NCI-H460 (cell line): ENCODE results near the gene DOK7. TPM values are rescaled to one million over a fixed set of nuclear protein-coding genes. Genes with fewer than 3 reads are reported as not detected.

Experiments used
- DNase-seq: peaks from one replicate; pipeline ENCODE4 v3.0.0-alpha.2; 2016; ENCODE audit warnings: low read depth; ENCODE audit errors: extremely low read depth
- total RNA-seq: library from RNA; depleted of rRNA; stranded (reverse); fragments of >200 nt; shearing (Covaris generic); gene quantifications from 2 replicates; pipeline ENCODE4 v1.2.3, GENCODE V29; 2014

Gene DOK7
- total RNA-seq, 1 experiment from 2014 or later = 0.05 TPM

DNA sequence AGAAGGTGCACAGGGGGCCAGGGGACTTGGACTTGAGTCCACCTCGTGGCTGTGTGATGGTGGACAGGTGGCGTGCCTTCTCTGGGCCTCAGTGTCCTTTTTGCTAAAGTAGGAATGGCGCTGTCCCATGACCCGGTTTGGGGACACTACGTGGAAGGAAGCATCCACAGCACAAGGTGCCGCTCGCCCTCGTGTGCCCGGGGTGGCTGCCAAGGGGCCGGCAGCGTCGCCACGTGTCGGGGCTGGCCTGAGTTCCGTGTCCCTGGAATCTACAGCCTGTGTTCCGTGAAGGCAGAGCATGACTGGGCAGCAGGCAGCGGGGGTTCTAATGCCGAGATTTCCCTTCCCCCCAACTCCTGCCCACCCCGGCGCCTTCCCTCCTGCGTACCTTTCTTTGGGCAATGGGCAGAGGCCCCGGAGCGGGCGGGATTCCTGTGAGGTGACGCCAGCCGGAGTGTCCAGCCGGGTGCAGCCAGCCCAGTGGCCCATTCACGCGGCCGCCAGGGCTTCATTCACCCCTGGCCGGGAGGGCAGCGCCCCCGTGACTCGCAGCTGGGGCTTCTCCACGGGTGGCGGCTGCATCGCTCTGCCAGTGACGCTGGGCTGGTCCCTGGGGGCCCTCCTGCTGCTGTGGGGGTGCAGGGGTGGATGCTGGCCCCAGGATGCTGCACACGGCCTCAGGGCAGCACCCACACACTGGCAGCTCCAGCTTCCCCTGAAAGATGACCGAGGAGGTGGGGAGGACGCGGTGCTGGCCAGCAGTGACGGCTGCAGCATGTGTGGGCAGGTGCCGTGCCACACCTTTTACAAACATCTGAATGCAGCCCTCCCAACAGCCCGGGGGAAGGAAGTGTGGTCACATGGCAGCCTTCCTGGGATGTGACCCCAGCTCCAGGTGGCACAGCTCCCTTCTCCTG is 21.2 kb downstream of the DOK7 start:
- DNase-seq = peak; percentile 12

- DNase-seq = no peak
Observed at GRCh38 chr4:3485011-3485791, 22.1 kb downstream of the DOK7 start.

DNA sequence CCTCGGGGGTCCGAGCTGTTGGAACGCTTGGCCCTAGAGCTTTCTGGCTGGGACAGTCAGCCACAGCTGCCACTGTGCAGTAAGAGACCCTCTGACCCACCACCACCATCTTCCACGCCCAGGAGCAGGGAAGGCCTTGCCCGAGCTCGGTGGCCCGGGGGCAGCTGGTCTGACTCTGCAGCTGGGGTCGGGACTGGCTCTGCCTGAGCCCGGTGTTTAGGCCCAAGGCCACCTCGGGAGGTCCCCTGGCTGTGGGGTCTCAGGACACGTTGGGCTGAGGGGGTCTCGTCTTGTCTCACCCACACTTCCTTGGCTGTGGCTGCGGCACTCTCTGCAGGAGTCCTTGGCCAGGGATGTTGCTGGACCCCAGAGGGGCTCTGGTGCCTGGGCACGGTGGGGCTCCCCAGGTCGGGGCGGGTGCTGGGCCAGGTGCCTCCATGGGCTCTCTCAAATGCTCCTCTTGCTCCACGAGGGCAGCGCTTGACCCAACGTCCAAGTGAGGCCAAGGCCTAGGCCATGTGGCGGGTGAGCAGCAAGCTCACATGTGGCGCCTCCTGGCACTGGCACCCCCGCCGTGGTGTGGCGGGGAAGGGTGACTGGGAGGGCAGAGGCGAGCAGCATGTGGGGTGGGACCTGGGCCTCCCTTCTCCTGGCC is 22.9 kb downstream of the DOK7 start:
- DNase-seq = no peak

GRCh38 chr4:3486541-3487540 is 23.7 kb downstream of the DOK7 start:
- no peak for DNase-seq

GRCh38 chr4:3487861-3488260 is 24.8 kb downstream of the DOK7 start:
- no peak for DNase-seq

- no peak for DNase-seq
Observed at GRCh38 chr4:3488820-3489219, 25.7 kb downstream of the DOK7 start.

- no peak for DNase-seq
Observed at GRCh38 chr4:3489451-3489962, 26.4 kb downstream of the DOK7 start.

GRCh38 chr4:3491681-3492405 is 28.7 kb downstream of the DOK7 start:
- DNase-seq = no peak

GRCh38 chr4:3492741-3493719 is 29.9 kb downstream of the DOK7 start:
- no peak for DNase-seq

DNA sequence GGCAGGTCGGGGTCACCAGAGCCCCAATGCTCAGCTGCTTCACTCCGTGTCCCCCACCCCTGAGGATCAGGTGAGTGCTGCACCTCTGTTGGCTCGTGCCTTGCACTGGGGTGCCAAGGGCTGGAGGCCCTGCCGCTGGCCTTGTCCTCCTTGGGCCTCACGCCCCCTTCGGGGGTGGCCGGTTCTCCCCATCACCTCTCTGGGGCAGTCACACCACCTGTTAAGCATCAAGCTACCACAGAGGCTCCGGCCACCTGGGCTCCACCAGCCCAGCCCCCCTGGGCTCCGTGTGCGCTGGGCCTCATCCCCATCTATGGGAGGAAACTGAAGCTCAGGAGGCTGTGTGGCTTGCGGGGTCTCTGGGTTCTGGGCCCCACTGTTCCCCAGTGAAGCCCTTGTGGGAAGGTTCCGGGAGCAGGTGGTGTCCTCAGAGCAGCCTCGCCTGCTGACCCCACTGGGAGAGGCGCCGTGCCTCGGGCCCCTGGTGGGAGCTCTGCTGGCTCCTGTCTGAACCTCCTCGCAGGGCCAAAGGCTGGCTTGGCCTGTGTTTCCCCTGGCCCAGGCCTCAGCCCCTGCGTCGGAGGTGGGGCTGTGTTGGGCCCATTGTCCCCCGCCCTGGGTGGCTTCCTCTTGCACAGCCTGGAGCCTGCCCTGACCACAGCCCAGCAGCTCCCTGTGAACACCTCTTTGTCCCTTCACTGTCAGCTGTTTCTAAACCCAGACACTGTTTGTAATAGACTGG is 30.8 kb downstream of the DOK7 start:
- no peak for DNase-seq

DNA sequence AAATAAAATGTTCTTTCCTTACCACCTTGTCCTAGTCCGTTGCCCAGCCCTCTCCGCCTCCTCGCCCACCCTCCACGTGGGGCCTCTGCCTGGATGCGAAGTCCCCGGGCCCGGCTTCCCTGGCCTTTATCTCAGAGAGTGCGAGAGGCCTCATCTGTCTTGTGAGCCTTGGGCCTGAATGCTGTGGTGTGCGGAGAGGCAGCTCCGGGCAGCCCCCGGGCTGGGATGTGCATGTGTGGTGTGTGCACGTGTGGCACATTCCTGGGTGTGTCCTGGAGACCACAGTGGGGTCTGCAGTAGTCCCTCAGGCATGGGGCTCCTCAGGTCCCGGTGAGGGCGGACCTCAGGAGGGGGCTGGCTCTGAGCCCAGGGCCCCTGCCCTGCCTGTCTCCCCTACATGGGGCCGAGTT is 31.4 kb downstream of the DOK7 start:
- DNase-seq = no peak

DNA sequence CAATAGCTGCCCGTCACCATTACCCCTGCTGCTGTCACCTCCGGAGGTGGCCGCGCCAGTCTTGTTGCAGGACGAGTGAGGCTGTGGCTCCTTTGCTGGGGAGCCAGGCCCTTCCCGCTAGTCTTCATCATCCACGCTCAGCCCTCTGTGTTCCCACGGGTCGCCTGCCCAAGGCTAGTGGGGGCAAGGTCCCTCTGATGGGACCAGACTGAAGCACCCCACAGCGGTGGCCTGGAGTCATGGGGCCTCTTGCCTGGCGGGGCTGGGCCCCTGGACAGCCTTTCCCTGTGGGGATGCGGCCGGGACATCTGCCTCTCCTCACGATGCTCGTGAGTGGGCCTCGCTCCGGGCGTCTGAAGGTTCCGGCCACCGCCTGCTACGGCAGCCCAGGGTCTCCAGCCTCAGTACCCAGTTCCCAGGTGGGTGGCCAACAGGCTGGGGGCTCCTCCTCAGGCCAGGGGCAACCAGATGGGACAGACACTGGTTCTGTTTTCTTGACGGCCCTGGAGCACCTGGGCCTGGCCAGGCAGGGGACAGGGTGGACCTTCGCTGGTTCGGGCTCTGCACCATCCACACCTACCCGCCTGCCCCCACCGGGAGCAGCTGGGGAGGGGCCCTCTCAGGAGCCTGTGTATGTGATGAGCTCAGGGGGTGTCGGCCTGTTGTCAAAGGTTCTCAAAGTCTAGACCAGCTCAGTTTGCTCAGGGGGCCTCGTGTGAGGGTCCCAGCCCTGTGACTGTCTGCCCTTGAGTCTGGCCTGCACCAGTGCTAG is 32.3 kb downstream of the DOK7 start:
- no peak for DNase-seq

DNA sequence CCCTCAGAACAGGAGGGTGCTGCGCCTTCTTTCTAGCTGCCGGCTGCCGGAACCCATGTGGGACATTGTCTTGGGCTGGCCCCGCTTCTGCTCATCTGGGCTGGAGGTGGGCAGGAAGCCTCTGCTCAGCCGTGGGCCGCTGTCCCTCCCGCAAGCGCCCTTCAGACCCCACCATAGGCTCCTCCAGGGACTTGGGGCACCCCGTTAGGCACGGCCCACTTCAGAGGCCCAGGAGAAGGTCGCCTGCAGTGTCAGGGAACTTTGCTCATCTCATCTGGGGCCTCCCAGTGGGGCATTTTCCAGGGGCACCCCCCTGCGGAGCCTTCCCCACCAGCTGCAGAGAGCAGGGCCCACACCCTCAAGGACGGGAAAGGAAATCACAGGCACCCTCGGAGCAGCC is 32.9 kb downstream of the DOK7 start:
- DNase-seq = no peak

DNA sequence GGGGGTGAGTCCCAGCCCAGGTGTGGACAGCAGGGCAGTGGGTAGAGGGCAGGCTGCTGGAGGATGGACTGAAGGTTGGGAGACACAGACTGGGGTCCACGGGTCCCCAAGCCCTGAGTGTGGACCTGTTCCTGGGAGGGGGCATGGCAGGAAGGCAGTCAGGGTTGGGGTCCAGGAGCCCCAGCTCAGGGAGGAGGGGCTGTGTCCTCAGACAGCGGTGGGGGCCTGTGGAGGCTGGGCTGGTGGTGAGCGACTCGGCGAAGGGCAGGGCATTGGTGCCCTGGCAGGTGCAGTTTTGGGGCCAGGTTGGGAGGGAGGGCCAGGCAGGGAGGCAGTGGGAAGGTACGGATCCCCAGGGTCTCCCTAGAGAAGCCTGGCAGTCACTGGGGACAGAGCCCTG is 34.0 kb downstream of the DOK7 start:
- DNase-seq = no peak

GRCh38 chr4:3497523-3498389 is 34.6 kb downstream of the DOK7 start:
- DNase-seq = no peak

DNA sequence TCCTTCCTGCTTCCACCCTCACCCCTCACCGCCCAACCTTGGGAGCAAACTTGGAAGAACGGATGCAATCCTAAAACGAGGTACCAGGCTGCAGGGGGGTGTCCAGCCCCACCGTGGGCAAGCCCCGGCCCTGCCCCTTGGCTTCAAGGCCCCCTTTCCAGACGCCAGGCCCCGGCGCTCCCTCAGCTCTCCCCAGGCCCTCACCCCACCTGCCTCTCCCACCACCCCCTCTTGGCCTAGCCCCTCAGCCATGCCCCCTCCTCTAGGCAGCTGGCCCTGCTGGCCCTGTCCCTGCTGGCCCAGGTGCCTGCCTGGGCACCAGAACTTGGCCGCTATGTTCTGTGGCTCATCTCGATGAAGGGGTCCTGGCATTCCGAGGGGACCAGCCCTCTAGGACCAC is 35.3 kb downstream of the DOK7 start:
- DNase-seq = no peak
